HL-60/S4 (cell line): Measurements from ENCODE around the gene STON2.
"Not testable (repeated sequence)": the region's sequence is repeated elsewhere in the genome, so short reads cannot be mapped to it uniquely, and the experiment has no call there.

Source experiments
- in situ Hi-C: fragments of 300-500 bp; cut with MboI; formaldehyde crosslinking; loops from 2 replicates; pipeline ENCODE4 v1.14.3; 2022; ENCODE audit warnings: low sequenced_read_pairs

The STON2 gene

GRCh38 chr14:81273521-81273920 is 126.6 kb downstream of the STON2 start:
- in situ Hi-C loops: loop anchor here (25.0 kb wide), 1 partner anchor 189 kb away; no protein-coding TSS in a partner anchor

GRCh38 chr14:81272317-81272716 is 127.8 kb downstream of the STON2 start:
- in situ Hi-C loops: loop anchor here (25.0 kb wide), 1 partner anchor 190 kb away; no protein-coding TSS in a partner anchor

GRCh38 chr14:81269979-81270375 is 130.1 kb downstream of the STON2 start:
- in situ Hi-C loops: loop anchor here (25.0 kb wide), 1 partner anchor 192 kb away; no protein-coding TSS in a partner anchor

DNA sequence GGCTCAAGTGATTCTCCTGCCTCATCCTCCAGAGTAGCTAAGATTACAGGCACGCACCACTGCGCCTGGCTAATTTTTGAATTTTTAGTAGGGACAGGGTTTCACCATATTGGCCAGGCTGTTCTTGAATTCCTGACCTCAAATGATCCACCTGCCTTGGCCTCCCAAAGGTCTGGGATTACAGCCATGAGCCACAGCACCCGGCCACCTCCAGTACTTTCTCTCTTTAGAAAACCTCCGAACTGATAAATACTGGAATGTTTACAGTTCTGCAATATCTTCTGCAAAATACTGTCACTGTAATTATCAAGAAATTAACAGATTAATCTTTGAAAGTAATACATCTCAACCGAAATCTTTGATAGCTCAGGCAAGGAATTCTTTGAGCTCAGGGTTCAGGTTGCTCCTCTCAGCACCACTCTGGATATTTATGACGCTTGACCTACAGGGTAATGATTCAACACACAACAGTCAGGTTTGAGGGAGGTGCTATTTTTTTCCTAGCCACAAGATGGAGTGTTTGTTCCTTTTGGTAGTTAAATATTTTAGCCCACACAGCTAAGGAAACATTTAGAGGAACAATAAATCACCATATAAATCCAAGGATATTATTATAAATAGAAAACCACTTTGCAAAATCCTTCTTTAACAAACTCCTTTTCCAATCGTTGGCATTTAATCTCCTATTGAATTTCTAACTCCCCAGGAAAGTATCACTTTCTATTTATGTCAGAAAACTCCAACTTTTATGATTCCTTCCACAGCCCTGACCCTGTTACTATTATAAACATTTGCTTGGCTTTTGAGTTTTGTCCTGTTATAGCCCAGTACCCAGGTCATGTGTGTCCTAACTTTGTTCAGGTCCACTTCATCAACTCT is 130.8 kb downstream of the STON2 start:
- in situ Hi-C loops: loop anchor here (25.0 kb wide), 1 partner anchor 193 kb away; no protein-coding TSS in a partner anchor

GRCh38 chr14:81268016-81268416 is 132.1 kb downstream of the STON2 start:
- in situ Hi-C loops: loop anchor here (25.0 kb wide), 1 partner anchor 194 kb away; no protein-coding TSS in a partner anchor

DNA sequence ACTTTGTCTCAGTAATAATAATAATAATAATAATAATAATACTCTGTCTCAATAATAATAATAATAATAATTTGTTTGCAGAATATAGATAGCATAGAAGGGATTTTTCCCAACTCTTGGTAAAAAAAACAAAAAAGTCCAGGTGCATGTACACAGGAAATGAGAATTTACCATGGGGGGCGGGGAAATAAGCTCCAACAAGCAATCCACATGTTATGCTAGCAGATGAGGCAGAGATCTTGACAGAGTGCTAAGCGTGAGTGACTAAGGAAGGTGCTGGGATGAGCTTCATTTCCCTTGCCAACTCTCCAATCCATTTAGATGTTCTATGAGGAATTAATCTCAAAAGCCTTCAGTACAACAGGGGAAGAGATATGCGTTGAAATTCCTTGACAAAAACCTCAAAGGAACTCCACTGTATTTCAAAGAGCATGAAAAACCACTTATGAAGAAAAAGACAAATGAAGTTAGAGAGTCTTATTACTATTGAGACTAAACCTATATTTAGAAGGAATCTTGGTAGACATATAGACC is 134.4 kb downstream of the STON2 start:
- in situ Hi-C loops: loop anchor here (25.0 kb wide), 1 partner anchor 197 kb away; no protein-coding TSS in a partner anchor

GRCh38 chr14:81264671-81265070 is 135.5 kb downstream of the STON2 start:
- in situ Hi-C loops: loop anchor here (25.0 kb wide), 1 partner anchor 198 kb away; no protein-coding TSS in a partner anchor

DNA sequence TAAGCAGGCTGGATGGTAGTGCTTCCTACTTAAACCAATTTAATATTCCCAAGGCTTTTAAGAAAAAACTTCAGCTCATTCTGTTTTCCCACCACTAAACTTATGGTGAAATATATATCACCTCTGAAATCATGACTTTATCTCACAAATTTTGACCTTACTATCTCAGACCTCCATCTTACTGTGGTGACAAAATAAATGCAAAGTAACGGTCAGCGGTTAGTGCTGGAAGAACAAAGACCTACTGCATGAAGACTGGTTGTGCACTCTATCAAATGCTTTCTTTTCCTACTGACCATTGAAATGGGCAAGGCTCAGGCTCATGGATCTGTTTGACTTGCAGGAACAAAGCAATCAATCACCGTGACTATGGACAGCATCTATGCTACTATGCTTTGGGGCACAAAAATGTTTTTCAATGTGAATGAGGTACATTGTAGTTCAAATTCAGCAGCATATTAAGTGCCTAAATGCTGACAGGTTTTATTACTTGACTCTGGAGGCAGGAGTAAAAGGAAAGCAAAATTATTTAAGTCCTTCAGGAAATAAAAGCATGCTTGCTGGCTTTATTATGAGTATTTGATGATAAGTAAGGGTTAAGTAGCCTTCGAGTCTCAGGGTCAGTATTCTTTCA is 136.2 kb downstream of the STON2 start:
- in situ Hi-C loops: loop anchor here (25.0 kb wide), 1 partner anchor 198 kb away; no protein-coding TSS in a partner anchor

- in situ Hi-C loops: loop anchor here (25.0 kb wide), 1 partner anchor 201 kb away; no protein-coding TSS in a partner anchor
These were observed 138.9 kb downstream of the STON2 start for GRCh38 chr14:81261176-81261575.

GRCh38 chr14:81260732-81261131 is 139.4 kb downstream of the STON2 start:
- in situ Hi-C loops: loop anchor here (25.0 kb wide), 1 partner anchor 202 kb away; no protein-coding TSS in a partner anchor

GRCh38 chr14:81256289-81256960 is 143.7 kb downstream of the STON2 start:
- in situ Hi-C loops: loop anchor here (25.0 kb wide), 1 partner anchor 206 kb away; no protein-coding TSS in a partner anchor

GRCh38 chr14:81252278-81252677 is 147.8 kb downstream of the STON2 start:
- in situ Hi-C loops: loop anchor here (25.0 kb wide), 1 partner anchor 210 kb away; no protein-coding TSS in a partner anchor

DNA sequence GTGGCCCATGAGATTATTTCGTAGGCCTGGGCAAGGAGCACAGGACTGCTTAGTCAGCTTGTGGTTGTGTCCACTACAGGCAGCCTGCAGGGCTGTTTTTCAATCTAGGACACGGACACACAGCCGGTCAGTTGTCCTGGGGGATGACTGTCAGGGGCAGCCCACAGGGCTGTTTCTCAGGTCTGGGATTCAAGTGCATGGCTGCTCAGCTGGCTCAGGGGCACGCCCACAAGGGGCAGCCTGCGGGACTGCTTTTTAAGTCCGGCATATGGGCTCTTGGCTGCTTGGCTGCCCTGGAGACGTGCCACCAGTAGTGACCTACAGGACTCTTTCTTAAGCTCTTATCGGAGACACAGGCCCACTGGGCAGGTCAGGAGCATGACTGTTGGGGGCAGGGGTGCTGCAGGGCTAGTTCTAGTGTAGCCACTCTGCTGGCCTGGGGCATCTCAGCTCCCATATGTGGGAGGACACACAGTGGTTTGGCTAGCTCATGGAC is 152.8 kb downstream of the STON2 start:
- in situ Hi-C loops: no loop called here

DNA sequence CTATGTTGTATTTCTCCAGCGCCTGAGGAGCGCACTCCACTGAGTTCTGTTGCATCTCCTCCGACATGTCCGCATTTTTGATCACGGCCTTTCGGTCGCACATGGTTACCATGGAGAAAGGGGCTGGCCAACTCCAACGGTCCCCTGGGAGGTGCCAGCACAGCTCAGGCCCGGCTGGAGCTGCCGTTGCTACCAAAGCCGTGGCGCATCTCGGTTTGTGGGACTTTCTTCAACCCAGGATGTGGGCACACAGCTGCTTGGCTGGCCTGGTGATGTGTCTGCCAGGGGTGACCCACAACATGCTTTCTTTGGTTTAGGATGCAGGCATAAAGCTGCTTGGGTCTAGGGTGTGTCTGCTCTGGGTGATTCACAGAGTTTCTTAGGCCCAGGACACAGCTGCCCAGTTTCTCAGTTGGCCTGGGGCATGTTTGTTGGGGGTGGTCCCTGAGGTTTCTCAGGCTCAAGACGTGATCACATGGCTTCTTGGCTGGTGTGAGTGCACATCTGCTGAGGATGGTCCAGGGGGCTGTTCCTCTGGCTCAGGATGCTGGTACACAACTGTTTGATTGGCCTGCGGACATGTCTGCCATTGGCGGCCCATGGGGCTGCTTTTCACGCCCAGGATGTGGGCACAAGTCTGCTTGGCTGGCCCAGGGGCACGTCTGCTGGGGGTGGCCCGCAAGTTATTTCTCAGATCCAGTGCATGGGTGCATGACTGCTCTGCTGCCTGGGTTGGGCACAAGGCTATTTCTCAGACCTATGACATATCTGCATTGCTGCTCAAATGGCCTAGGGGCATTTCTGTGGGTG is 153.5 kb downstream of the STON2 start:
- in situ Hi-C loops: no loop called here

- in situ Hi-C loops: no loop called here
These were observed 154.4 kb downstream of the STON2 start for GRCh38 chr14:81245771-81246170.

- in situ Hi-C loops: not testable (repeated sequence)
These were observed 155.7 kb downstream of the STON2 start for GRCh38 chr14:81244431-81244830.

GRCh38 chr14:81243499-81243898 is 156.6 kb downstream of the STON2 start:
- in situ Hi-C loops: no loop called here

GRCh38 chr14:81236849-81237248 is 163.3 kb downstream of the STON2 start:
- in situ Hi-C loops: not testable (repeated sequence)

DNA sequence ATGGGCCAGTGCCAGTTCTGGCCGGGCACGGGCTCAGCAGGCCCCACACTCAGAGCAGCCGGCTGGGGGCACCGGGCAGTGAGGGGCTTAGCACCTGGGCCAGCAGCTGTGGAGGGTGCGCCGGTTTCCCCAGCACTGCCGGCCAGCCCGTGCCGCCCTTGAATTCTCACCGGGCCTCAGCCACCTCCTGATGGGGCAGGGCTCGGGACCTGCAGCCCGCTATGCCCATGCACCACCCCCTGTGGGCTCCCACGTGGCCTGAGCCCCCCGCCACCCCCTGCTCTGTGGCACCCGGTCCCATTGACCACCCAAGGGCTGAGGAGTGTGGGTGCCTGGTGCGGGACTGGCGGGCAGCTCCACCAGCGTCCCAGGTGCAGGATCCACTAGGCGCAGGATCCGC is 164.0 kb downstream of the STON2 start:
- in situ Hi-C loops: no loop called here
